Measurements from ENCODE around the gene CADM2.

CADM2 gene

GRCh38 chr3:85228966-85229365 lies 270.2 kb downstream of the CADM2 start:
- Histone ChIP-seq H3K4me1 (ENCODE audit: control insufficient read depth in 2 of 2, insufficient read depth in 2 of 2, low read length in 2 of 2) (no peaks in the 10 kb centered on the region), H3K9ac (ENCODE audit: low read depth in 1 of 2, low read length in 2 of 2) (no peak overlapping the region), H3K27me3 (ENCODE audit: control insufficient read depth in 2 of 2, insufficient read depth in 2 of 2, low read length in 2 of 2) (no peaks in the 10 kb centered on the region), H3K27ac (ENCODE audit: low read depth in 2 of 2, low read length in 2 of 2) (no peak overlapping the region), H3K9me3 (ENCODE audit: control insufficient read depth in 2 of 2, low read length in 2 of 2) (no peaks in the 10 kb centered on the region), H3K4me3 (ENCODE audit: low read length in 2 of 2) (no peak overlapping the region), H3K36me3 (ENCODE audit: control insufficient read depth in 2 of 2, insufficient read depth in 2 of 2, low read length in 2 of 2) (no peaks in the 10 kb centered on the region)

- Histone ChIP-seq H3K4me1 (ENCODE audit: control insufficient read depth in 2 of 2, insufficient read depth in 2 of 2, low read length in 2 of 2) (no peaks in the 10 kb centered on the region), H3K4me3 (ENCODE audit: low read length in 2 of 2) (no peak overlapping the region), H3K27me3 (ENCODE audit: control insufficient read depth in 2 of 2, insufficient read depth in 2 of 2, low read length in 2 of 2) (no peaks in the 10 kb centered on the region), H3K9me3 (ENCODE audit: control insufficient read depth in 2 of 2, low read length in 2 of 2) (no peaks in the 10 kb centered on the region), H3K36me3 (ENCODE audit: control insufficient read depth in 2 of 2, insufficient read depth in 2 of 2, low read length in 2 of 2) (no peaks in the 10 kb centered on the region), H3K9ac (ENCODE audit: low read depth in 1 of 2, low read length in 2 of 2) (no peak overlapping the region), H3K27ac (ENCODE audit: low read depth in 2 of 2, low read length in 2 of 2) (no peak overlapping the region)
Measured at GRCh38 chr3:85244091-85244490, 285.3 kb downstream of the CADM2 start.

- no peak overlapping the region for H3K27ac ChIP-seq (ENCODE audit: low read depth in 2 of 2, low read length in 2 of 2)
- no peak overlapping the region for H3K4me3 ChIP-seq (ENCODE audit: low read length in 2 of 2)
- H3K4me1 ChIP-seq (ENCODE audit: control insufficient read depth in 2 of 2, insufficient read depth in 2 of 2, low read length in 2 of 2), result no peaks in the 10 kb centered on the region
- no peaks in the 10 kb centered on the region for H3K27me3 ChIP-seq (ENCODE audit: control insufficient read depth in 2 of 2, insufficient read depth in 2 of 2, low read length in 2 of 2)
- H3K9ac ChIP-seq (ENCODE audit: low read depth in 1 of 2, low read length in 2 of 2), result no peak overlapping the region
- H3K36me3 ChIP-seq (ENCODE audit: control insufficient read depth in 2 of 2, insufficient read depth in 2 of 2, low read length in 2 of 2), result no peaks in the 10 kb centered on the region
- H3K9me3 ChIP-seq (ENCODE audit: control insufficient read depth in 2 of 2, low read length in 2 of 2), result no peaks in the 10 kb centered on the region
Measured at GRCh38 chr3:85244519-85244918, 285.7 kb downstream of the CADM2 start.

GRCh38 chr3:85251766-85252165 lies 293.0 kb downstream of the CADM2 start:
- H3K9ac ChIP-seq (ENCODE audit: low read depth in 1 of 2, low read length in 2 of 2), result no peak overlapping the region
- H3K27me3 ChIP-seq (ENCODE audit: control insufficient read depth in 2 of 2, insufficient read depth in 2 of 2, low read length in 2 of 2), result no peaks in the 10 kb centered on the region
- H3K4me1 ChIP-seq (ENCODE audit: control insufficient read depth in 2 of 2, insufficient read depth in 2 of 2, low read length in 2 of 2), result no peaks in the 10 kb centered on the region
- no peaks in the 10 kb centered on the region for H3K36me3 ChIP-seq (ENCODE audit: control insufficient read depth in 2 of 2, insufficient read depth in 2 of 2, low read length in 2 of 2)
- H3K4me3 ChIP-seq (ENCODE audit: low read length in 2 of 2), result no peak overlapping the region
- no peaks in the 10 kb centered on the region for H3K9me3 ChIP-seq (ENCODE audit: control insufficient read depth in 2 of 2, low read length in 2 of 2)
- no peak overlapping the region for H3K27ac ChIP-seq (ENCODE audit: low read depth in 2 of 2, low read length in 2 of 2)

- Histone ChIP-seq H3K9me3 (ENCODE audit: control insufficient read depth in 2 of 2, low read length in 2 of 2) (no peaks in the 10 kb centered on the region), H3K36me3 (ENCODE audit: control insufficient read depth in 2 of 2, insufficient read depth in 2 of 2, low read length in 2 of 2) (no peaks in the 10 kb centered on the region), H3K4me1 (ENCODE audit: control insufficient read depth in 2 of 2, insufficient read depth in 2 of 2, low read length in 2 of 2) (no peaks in the 10 kb centered on the region), H3K27me3 (ENCODE audit: control insufficient read depth in 2 of 2, insufficient read depth in 2 of 2, low read length in 2 of 2) (no peaks in the 10 kb centered on the region), H3K27ac (ENCODE audit: low read depth in 2 of 2, low read length in 2 of 2) (no peak overlapping the region), H3K4me3 (ENCODE audit: low read length in 2 of 2) (no peak overlapping the region), H3K9ac (ENCODE audit: low read depth in 1 of 2, low read length in 2 of 2) (no peak overlapping the region)
Measured at GRCh38 chr3:85252686-85253085, 293.9 kb downstream of the CADM2 start.

- Histone ChIP-seq H3K9ac (ENCODE audit: low read depth in 1 of 2, low read length in 2 of 2) (no peak overlapping the region), H3K4me1 (ENCODE audit: control insufficient read depth in 2 of 2, insufficient read depth in 2 of 2, low read length in 2 of 2) (no peaks in the 10 kb centered on the region), H3K36me3 (ENCODE audit: control insufficient read depth in 2 of 2, insufficient read depth in 2 of 2, low read length in 2 of 2) (no peaks in the 10 kb centered on the region), H3K27ac (ENCODE audit: low read depth in 2 of 2, low read length in 2 of 2) (no peak overlapping the region), H3K4me3 (ENCODE audit: low read length in 2 of 2) (no peak overlapping the region), H3K9me3 (ENCODE audit: control insufficient read depth in 2 of 2, low read length in 2 of 2) (no peaks in the 10 kb centered on the region), H3K27me3 (ENCODE audit: control insufficient read depth in 2 of 2, insufficient read depth in 2 of 2, low read length in 2 of 2) (no peaks in the 10 kb centered on the region)
Measured at GRCh38 chr3:85254738-85255137, 295.9 kb downstream of the CADM2 start.

GRCh38 chr3:85255949-85256348 lies 297.2 kb downstream of the CADM2 start:
- Histone ChIP-seq H3K27ac (ENCODE audit: low read depth in 2 of 2, low read length in 2 of 2) (no peak overlapping the region), H3K27me3 (ENCODE audit: control insufficient read depth in 2 of 2, insufficient read depth in 2 of 2, low read length in 2 of 2) (no peaks in the 10 kb centered on the region), H3K36me3 (ENCODE audit: control insufficient read depth in 2 of 2, insufficient read depth in 2 of 2, low read length in 2 of 2) (no peaks in the 10 kb centered on the region), H3K9ac (ENCODE audit: low read depth in 1 of 2, low read length in 2 of 2) (no peak overlapping the region), H3K4me3 (ENCODE audit: low read length in 2 of 2) (no peak overlapping the region), H3K4me1 (ENCODE audit: control insufficient read depth in 2 of 2, insufficient read depth in 2 of 2, low read length in 2 of 2) (no peaks in the 10 kb centered on the region), H3K9me3 (ENCODE audit: control insufficient read depth in 2 of 2, low read length in 2 of 2) (no peaks in the 10 kb centered on the region)

- Histone ChIP-seq H3K4me3 (ENCODE audit: low read length in 2 of 2) (no peak overlapping the region), H3K27me3 (ENCODE audit: control insufficient read depth in 2 of 2, insufficient read depth in 2 of 2, low read length in 2 of 2) (no peaks in the 10 kb centered on the region), H3K4me1 (ENCODE audit: control insufficient read depth in 2 of 2, insufficient read depth in 2 of 2, low read length in 2 of 2) (no peaks in the 10 kb centered on the region), H3K27ac (ENCODE audit: low read depth in 2 of 2, low read length in 2 of 2) (no peak overlapping the region), H3K9me3 (ENCODE audit: control insufficient read depth in 2 of 2, low read length in 2 of 2) (no peaks in the 10 kb centered on the region), H3K36me3 (ENCODE audit: control insufficient read depth in 2 of 2, insufficient read depth in 2 of 2, low read length in 2 of 2) (no peaks in the 10 kb centered on the region), H3K9ac (ENCODE audit: low read depth in 1 of 2, low read length in 2 of 2) (no peak overlapping the region)
Measured at GRCh38 chr3:85258326-85258725, 299.5 kb downstream of the CADM2 start.

GRCh38 chr3:85258819-85259218 lies 300.0 kb downstream of the CADM2 start:
- no peak overlapping the region for H3K4me3 ChIP-seq (ENCODE audit: low read length in 2 of 2)
- no peaks in the 10 kb centered on the region for H3K36me3 ChIP-seq (ENCODE audit: control insufficient read depth in 2 of 2, insufficient read depth in 2 of 2, low read length in 2 of 2)
- H3K9ac ChIP-seq (ENCODE audit: low read depth in 1 of 2, low read length in 2 of 2), result no peak overlapping the region
- no peaks in the 10 kb centered on the region for H3K4me1 ChIP-seq (ENCODE audit: control insufficient read depth in 2 of 2, insufficient read depth in 2 of 2, low read length in 2 of 2)
- no peaks in the 10 kb centered on the region for H3K27me3 ChIP-seq (ENCODE audit: control insufficient read depth in 2 of 2, insufficient read depth in 2 of 2, low read length in 2 of 2)
- H3K9me3 ChIP-seq (ENCODE audit: control insufficient read depth in 2 of 2, low read length in 2 of 2), result no peaks in the 10 kb centered on the region
- H3K27ac ChIP-seq (ENCODE audit: low read depth in 2 of 2, low read length in 2 of 2), result no peak overlapping the region

- Histone ChIP-seq H3K27me3 (ENCODE audit: control insufficient read depth in 2 of 2, insufficient read depth in 2 of 2, low read length in 2 of 2) (no peaks in the 10 kb centered on the region), H3K9me3 (ENCODE audit: control insufficient read depth in 2 of 2, low read length in 2 of 2) (no peaks in the 10 kb centered on the region), H3K36me3 (ENCODE audit: control insufficient read depth in 2 of 2, insufficient read depth in 2 of 2, low read length in 2 of 2) (no peaks in the 10 kb centered on the region), H3K9ac (ENCODE audit: low read depth in 1 of 2, low read length in 2 of 2) (no peak overlapping the region), H3K27ac (ENCODE audit: low read depth in 2 of 2, low read length in 2 of 2) (no peak overlapping the region), H3K4me3 (ENCODE audit: low read length in 2 of 2) (no peak overlapping the region), H3K4me1 (ENCODE audit: control insufficient read depth in 2 of 2, insufficient read depth in 2 of 2, low read length in 2 of 2) (no peaks in the 10 kb centered on the region)
Measured at GRCh38 chr3:85259748-85260147, 301.0 kb downstream of the CADM2 start.

GRCh38 chr3:85264381-85264780 lies 305.6 kb downstream of the CADM2 start:
- H3K9ac ChIP-seq (ENCODE audit: low read depth in 1 of 2, low read length in 2 of 2), result no peak overlapping the region
- no peaks in the 10 kb centered on the region for H3K9me3 ChIP-seq (ENCODE audit: control insufficient read depth in 2 of 2, low read length in 2 of 2)
- H3K4me1 ChIP-seq (ENCODE audit: control insufficient read depth in 2 of 2, insufficient read depth in 2 of 2, low read length in 2 of 2), result no peaks in the 10 kb centered on the region
- H3K27ac ChIP-seq (ENCODE audit: low read depth in 2 of 2, low read length in 2 of 2), result no peak overlapping the region
- H3K27me3 ChIP-seq (ENCODE audit: control insufficient read depth in 2 of 2, insufficient read depth in 2 of 2, low read length in 2 of 2), result no peaks in the 10 kb centered on the region
- H3K4me3 ChIP-seq (ENCODE audit: low read length in 2 of 2), result no peak overlapping the region
- H3K36me3 ChIP-seq (ENCODE audit: control insufficient read depth in 2 of 2, insufficient read depth in 2 of 2, low read length in 2 of 2), result no peaks in the 10 kb centered on the region
